ENCODE measurements around the gene PRH2. TPM values are rescaled to one million over a fixed set of nuclear protein-coding genes. Genes with fewer than 3 reads are reported as not detected.

Gene PRH2
- polyA plus RNA-seq, 1 experiment = 0.16 TPM

- Histone ChIP-seq H3K9me3 (ENCODE audit: control insufficient read depth, insufficient read depth, low read length) (no peaks in the 10 kb centered on the region), H3K4me3 (ENCODE audit: low read depth, low read length) (no peak overlapping the region), H3K27me3 (ENCODE audit: control insufficient read depth, insufficient read depth, low read length) (no peaks in the 10 kb centered on the region), H3K27ac (ENCODE audit: low read depth, low read length) (no peak overlapping the region)
- no peak for DNase-seq (ENCODE audit: low read depth, low spot score)
- no peak for TF ChIP-seq CTCF (IDR thresholded peaks at IDR 0.05; ENCODE audit: low read depth, low read length)
- POLR2A ChIA-PET = no interaction called here
- CTCF ChIA-PET = no interaction called here
These were observed 18.7 kb upstream of the PRH2 start for GRCh38 chr12:10910380-10910779.

GRCh38 chr12:10919809-10920208, 9.2 kb upstream of the PRH2 start:
- ChIA-PET POLR2A (no interaction called here), CTCF (no interaction called here)
- Histone ChIP-seq H3K27me3 (ENCODE audit: control insufficient read depth, insufficient read depth, low read length) (no peaks in the 10 kb centered on the region), H3K4me3 (ENCODE audit: low read depth, low read length) (no peak overlapping the region), H3K9me3 (ENCODE audit: control insufficient read depth, insufficient read depth, low read length) (no peaks in the 10 kb centered on the region), H3K27ac (ENCODE audit: low read depth, low read length) (no peak overlapping the region)
- no peak for DNase-seq (ENCODE audit: low read depth, low spot score)
- TF ChIP-seq CTCF (IDR thresholded peaks at IDR 0.05; ENCODE audit: low read depth, low read length) = no peak

DNA sequence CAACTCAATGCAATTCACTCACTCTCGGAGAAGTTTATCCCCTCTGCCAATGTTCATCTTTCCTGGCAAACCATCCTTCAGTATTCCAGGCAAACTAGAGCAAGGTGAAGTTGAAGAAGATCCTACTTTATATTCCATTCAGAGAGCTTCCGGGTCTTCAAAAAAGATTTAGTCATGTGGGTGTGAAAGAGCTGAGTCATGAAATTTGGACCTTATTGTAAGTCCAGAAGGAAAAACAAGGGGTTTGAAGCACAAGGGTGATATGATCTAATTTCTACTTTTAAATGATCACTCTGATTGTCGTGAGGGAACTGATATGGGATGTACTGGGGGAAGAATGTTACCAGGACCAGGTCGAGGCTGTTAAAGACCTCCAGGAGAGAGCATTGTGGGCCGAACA, 2.8 kb upstream of the PRH2 start:
- Histone ChIP-seq H3K27ac (ENCODE audit: low read depth, low read length) (no peak overlapping the region), H3K27me3 (ENCODE audit: control insufficient read depth, insufficient read depth, low read length) (no peaks in the 10 kb centered on the region), H3K4me3 (ENCODE audit: low read depth, low read length) (no peak overlapping the region), H3K9me3 (ENCODE audit: control insufficient read depth, insufficient read depth, low read length) (no peaks in the 10 kb centered on the region)
- no peak for TF ChIP-seq CTCF (IDR thresholded peaks at IDR 0.05; ENCODE audit: low read depth, low read length)
- no peak for DNase-seq (ENCODE audit: low read depth, low spot score)
- ChIA-PET CTCF (no interaction called here), POLR2A (no interaction called here)

DNA sequence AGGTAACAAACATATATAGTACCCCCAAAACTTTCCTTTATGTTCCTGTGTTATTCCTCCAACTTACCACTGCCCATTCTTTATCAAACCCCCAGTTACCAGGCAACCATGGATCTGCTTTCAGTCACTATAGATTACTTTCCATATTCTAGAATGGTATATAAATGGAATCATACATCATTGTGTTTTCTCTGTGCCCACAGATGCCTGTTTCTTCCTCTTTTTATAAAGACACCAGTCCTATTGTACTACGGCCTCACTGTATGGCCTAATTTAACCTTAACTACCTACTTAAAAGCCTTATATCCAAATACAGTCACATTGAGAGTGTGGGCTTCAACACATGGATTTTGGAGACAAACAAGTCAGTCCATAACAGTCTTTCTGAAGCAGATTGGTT, 7.5 kb downstream of the PRH2 start:
- no peak overlapping the region for H3K27ac ChIP-seq (ENCODE audit: low read depth, low read length)
- H3K4me3 ChIP-seq (ENCODE audit: low read depth, low read length) = no peak overlapping the region
- no peaks in the 10 kb centered on the region for H3K27me3 ChIP-seq (ENCODE audit: control insufficient read depth, insufficient read depth, low read length)
- POLR2A ChIA-PET = no interaction called here
- DNase-seq (ENCODE audit: low read depth, low spot score) = no peak
- CTCF ChIA-PET = no interaction called here
- TF ChIP-seq CTCF (IDR thresholded peaks at IDR 0.05; ENCODE audit: low read depth, low read length) = no peak
- no peaks in the 10 kb centered on the region for H3K9me3 ChIP-seq (ENCODE audit: control insufficient read depth, insufficient read depth, low read length)

GRCh38 chr12:10939163-10939562, 10.1 kb downstream of the PRH2 start, which contains the start of gene TAS2R14:
TAS2R14 (minus strand) TSS chr12:10939263; CDS start chr12:10939207, 56 bp downstream.
- TF ChIP-seq CTCF (IDR thresholded peaks at IDR 0.05; ENCODE audit: low read depth, low read length) = no peak
- H3K27ac ChIP-seq (ENCODE audit: low read depth, low read length) = no peak within 1 kb of the TSS
- CTCF ChIA-PET = interaction anchor here (0.6 kb wide), 1 partner anchor 1099 kb away, joined by 5 read pairs; no protein-coding TSS in a partner anchor

More at GRCh38 chr12:10939163-10939562, 10.1 kb downstream of the PRH2 start, which contains the start of gene TAS2R14:
- Histone ChIP-seq H3K4me3 (ENCODE audit: low read depth, low read length) (no peak within 1 kb of the TSS), H3K27me3 (ENCODE audit: control insufficient read depth, insufficient read depth, low read length) (no peaks in the 10 kb centered on the region), H3K9me3 (ENCODE audit: control insufficient read depth, insufficient read depth, low read length) (no peaks in the 10 kb centered on the region)
- POLR2A ChIA-PET = no interaction called here
- DNase-seq (ENCODE audit: low read depth, low spot score) = no peak

Data from AG04450 (cell line).